HCT116 (cell line): ENCODE measurements around the gene NMNAT3. TPM values are rescaled to one million over a fixed set of nuclear protein-coding genes. Genes with fewer than 3 reads are reported as not detected.

Experiments used
- ATAC-seq: fragments of 200-7000 bp; cut with Tn5 transposase; 2 replicates; pipeline ENCODE4 v1.9.1; 2020; ENCODE audit warnings: mild to moderate bottlenecking, moderate library complexity
- BruUV-seq: library from RNA; stranded (reverse); fragments of 400-500 nt; replicated peaks from 2 replicates; lab custom pipeline; 2021; lab: Mats Ljungman, UMichigan
- CTCF ChIA-PET: fragments of 300-600 bp; sonication (Branson Sonifier 250); formaldehyde crosslinking; loops from one replicate; lab custom pipeline; 2021; ENCODE audit warnings: antibody characterized with exemption; lab: Charles Lee
- POLR2A ChIA-PET: fragments of 300-600, 350-600 bp; sonication (Branson Sonifier 250); formaldehyde crosslinking; loops from one replicate; lab custom pipeline; 2021; ENCODE audit warnings: antibody characterized with exemption; lab: Charles Lee
- RAD21 ChIA-PET, 2 experiments: fragments of 300-600 bp; sonication (Branson Sonifier 250); formaldehyde crosslinking; loops; one replicate each; lab custom pipeline; 2023; ENCODE audit warnings: low total read pairs in 2 of 2; ENCODE audit not compliant: uncharacterized antibody in 2 of 2, unreplicated experiment in 2 of 2, low non-redundant PET in 1 of 2; lab: Charles Lee
- DNase-seq: peaks from one replicate; pipeline ENCODE4 v3.0.0-alpha.2; 2010; ENCODE audit warnings: low read depth, low spot score
- H2AFZ ChIP-seq: fragments of 200-600 bp; shearing (Covaris generic), sonication (generic); 2 replicates; pipeline ENCODE4 v1.6.1; 2017; ENCODE audit warnings: low read depth, mixed run types, mixed read lengths, antibody characterized with exemption, low read length; ENCODE audit not compliant: poor library complexity, severe bottlenecking
- H3K27ac ChIP-seq: 2 replicates; pipeline ENCODE4 v1.5.1; 2012; ENCODE audit warnings: low read depth, low read length
- H3K27me3 ChIP-seq: fragments of 200-600 bp; sonication (generic); 2 replicates; pipeline ENCODE4 v1.6.1; 2016; ENCODE audit warnings: mixed run types, low read length, mixed read lengths; ENCODE audit not compliant: insufficient read depth
- H3K36me3 ChIP-seq, 2 experiments: fragments of 200-500 bp in 1 of 2; fragments of 200-600 bp in 1 of 2; sonication (Bioruptor generic) in 1 of 2; sonication (generic) in 1 of 2; 2 replicates each; pipeline versions ENCODE4 v1.5.1 to v1.6.1; 2014 to 2016; ENCODE audit warnings: low read length in 2 of 2, inconsistent platforms in 1 of 2, mixed read lengths in 1 of 2, mixed run types in 1 of 2; ENCODE audit not compliant: insufficient read depth in 2 of 2, control insufficient read depth in 1 of 2
- H3K4me1 ChIP-seq, 2 experiments: fragments of 200-600 bp in 1 of 2; sonication (generic) in 1 of 2; 2 replicates each; pipeline versions ENCODE4 v1.5.1 to v1.6.1; 2012 to 2017; ENCODE audit warnings: low read length in 2 of 2, inconsistent platforms in 1 of 2, mild to moderate bottlenecking in 1 of 2, mixed read lengths in 1 of 2, mixed run types in 1 of 2, moderate library complexity in 1 of 2; ENCODE audit not compliant: insufficient read depth in 2 of 2, control insufficient read depth in 1 of 2
- H3K4me2 ChIP-seq: fragments of 200-600 bp; sonication (generic); 2 replicates; pipeline ENCODE4 v1.6.1; 2017; ENCODE audit warnings: mixed run types, low read length, mixed read lengths
- H3K4me3 ChIP-seq, 2 experiments: fragments of 200-600 bp in 1 of 2; sonication (generic) in 1 of 2; replicated peaks in 1 of 2; 2 replicates each; pipeline ENCODE4 v1.5.1; 2011 to 2016; ENCODE audit warnings: low read length in 2 of 2, control low read depth in 1 of 2, low read depth in 1 of 2, mild to moderate bottlenecking in 1 of 2, mixed read lengths in 1 of 2, mixed run types in 1 of 2
- H3K79me2 ChIP-seq: fragments of 200-600 bp; sonication (generic); 2 replicates; pipeline ENCODE4 v1.6.1; 2017; ENCODE audit warnings: mild to moderate bottlenecking, mixed run types, low read length, moderate library complexity, mixed read lengths; ENCODE audit not compliant: insufficient read depth
- H3K9ac ChIP-seq: fragments of 200-600 bp; sonication (generic); 2 replicates; pipeline ENCODE4 v1.6.1; 2016; ENCODE audit warnings: low read length, mixed read lengths
- H3K9me2 ChIP-seq: fragments of 200-600 bp; sonication (generic), shearing (Covaris generic); 2 replicates; pipeline ENCODE4 v1.6.1; 2017; ENCODE audit warnings: mixed run types, mild to moderate bottlenecking, moderate library complexity; ENCODE audit not compliant: insufficient read depth
- H3K9me3 ChIP-seq, 2 experiments: fragments of 200-500 bp in 1 of 2; fragments of 200-600 bp in 1 of 2; sonication (Bioruptor generic) in 1 of 2; sonication (generic) in 1 of 2; 2 replicates each; pipeline ENCODE4 v1.6.1; 2014 to 2017; ENCODE audit warnings: low read length in 2 of 2, mixed read lengths in 2 of 2, inconsistent platforms in 1 of 2, low read depth in 1 of 2, mild to moderate bottlenecking in 1 of 2, mixed run types in 1 of 2, moderate library complexity in 1 of 2; ENCODE audit not compliant: control insufficient read depth in 1 of 2, insufficient read depth in 1 of 2
- H4K20me1 ChIP-seq: fragments of 200-600 bp; sonication (generic), shearing (Covaris generic); 2 replicates; pipeline ENCODE4 v1.6.1; 2017; ENCODE audit warnings: mixed run types, mild to moderate bottlenecking, moderate library complexity; ENCODE audit not compliant: insufficient read depth
- ATF3 ChIP-seq: IDR thresholded peaks from 2 replicates; pipeline ENCODE4 v1.6.1; 2012
- CBX3 ChIP-seq: IDR thresholded peaks from 2 replicates; pipeline ENCODE4 v1.6.1; 2012; ENCODE audit warnings: low read depth
- CEBPB ChIP-seq: IDR thresholded peaks from 2 replicates; pipeline ENCODE4 v1.6.1; 2012; ENCODE audit warnings: low read depth
- EGR1 ChIP-seq: IDR thresholded peaks from 2 replicates; pipeline ENCODE4 v1.6.1; 2012; ENCODE audit warnings: low read depth
- ELF1 ChIP-seq: IDR thresholded peaks from 2 replicates; pipeline ENCODE4 v1.6.1; 2012; ENCODE audit warnings: low read depth, borderline replicate concordance
- EZH2 ChIP-seq: fragments of 200-600 bp; sonication (generic); IDR thresholded peaks from 2 replicates; pipeline ENCODE4 v1.6.1; 2017; ENCODE audit warnings: antibody characterized with exemption, mixed run types
- EZH2phosphoT487 ChIP-seq: fragments of 200-600 bp; IDR thresholded peaks from 2 replicates; pipeline ENCODE4 v1.6.1; 2018; ENCODE audit warnings: antibody characterized with exemption, borderline replicate concordance
- FOSL1 ChIP-seq: IDR thresholded peaks from 2 replicates; pipeline ENCODE4 v1.6.1; 2012; ENCODE audit warnings: low read depth
- MAX ChIP-seq: IDR thresholded peaks from 2 replicates; pipeline ENCODE4 v1.6.1; 2012
- POLR2A ChIP-seq: IDR thresholded peaks from 2 replicates; pipeline ENCODE4 v1.7.0; 2011; ENCODE audit warnings: borderline replicate concordance; ENCODE audit not compliant: insufficient read depth, insufficient read length; ENCODE audit errors: extremely low read depth
- POLR2AphosphoS5 ChIP-seq: IDR thresholded peaks from 2 replicates; pipeline ENCODE4 v1.6.1; 2011; ENCODE audit warnings: mild to moderate bottlenecking, low read depth, low read length, moderate library complexity
- RAD21 ChIP-seq: IDR thresholded peaks from 2 replicates; pipeline ENCODE4 v1.6.1; 2012; ENCODE audit warnings: low read depth, mild to moderate bottlenecking
- REST ChIP-seq: IDR thresholded peaks from 2 replicates; pipeline ENCODE4 v1.6.1; 2012; ENCODE audit warnings: low read depth
- SIN3A ChIP-seq: IDR thresholded peaks from 2 replicates; pipeline ENCODE4 v1.6.1; 2012; ENCODE audit warnings: low read depth
- SP1 ChIP-seq: IDR thresholded peaks from 2 replicates; pipeline ENCODE4 v1.6.1; 2012; ENCODE audit warnings: low read depth
- SRF ChIP-seq: IDR thresholded peaks from 2 replicates; pipeline ENCODE4 v1.6.1; 2012; ENCODE audit warnings: low read depth
- ZNF274 ChIP-seq: fragments of 200-500 bp; sonication (Bioruptor generic); IDR thresholded peaks from 2 replicates; pipeline ENCODE4 v1.6.1; 2014; ENCODE audit warnings: mild to moderate bottlenecking, low read depth, low read length, inconsistent platforms
- intact Hi-C: fragments of 100-400 bp; cut with micrococcal nuclease; formaldehyde crosslinking; loops from 2 replicates; pipeline ENCODE4 v1.10.0; 2022
- total RNA-seq: library from RNA; stranded (reverse); gene quantifications from one replicate; pipeline ENCODE4 v1.2.1, GENCODE V29; 2021; ENCODE audit not compliant: unreplicated experiment

The NMNAT3 gene
- total RNA-seq, 1 experiment from 2014 or later: 5.7 TPM

GRCh38 chr3:139715166-139715565 is 37.4 kb upstream of the NMNAT3 start:
- intact Hi-C loops: loop anchor here (10.0 kb wide), 1 partner anchor 320 kb away; no protein-coding TSS in a partner anchor
- H4K20me1 ChIP-seq: no peaks in the 10 kb centered on the region
- H3K4me2 ChIP-seq: no peak overlapping the region
- ChIA-PET POLR2A (no interaction called here), CTCF (no interaction called here), RAD21 (no interaction called here)
- ATAC-seq: no peak
- no peaks in the 10 kb centered on the region for H3K4me1 ChIP-seq
- H3K9ac ChIP-seq: no peak overlapping the region
- no peaks in the 10 kb centered on the region for H3K9me3 ChIP-seq
- no peak overlapping the region for H2AFZ ChIP-seq
- H3K36me3 ChIP-seq: no peaks in the 10 kb centered on the region
- no peaks in the 10 kb centered on the region for H3K9me2 ChIP-seq
- H3K27me3 ChIP-seq: peaks cover 57% of the 10 kb centered on the region
- DNase-seq: no peak
- no peaks in the 10 kb centered on the region for H3K79me2 ChIP-seq
- H3K4me3 ChIP-seq: no peak overlapping the region
- BruUV-seq: no TSS peak
- H3K27ac ChIP-seq: no peak overlapping the region
- no peak for TF ChIP-seq RAD21
- TF ChIP-seq CEBPB: no peak
- no peak for TF ChIP-seq FOSL1
- TF ChIP-seq SRF: no peak
- TF ChIP-seq EGR1: no peak
- TF ChIP-seq EZH2: no peak
- no peak for TF ChIP-seq EZH2phosphoT487
- TF ChIP-seq CBX3: no peak
- TF ChIP-seq ZNF274: no peak
- no peak for TF ChIP-seq POLR2A
- TF ChIP-seq ELF1: no peak
- no peak for TF ChIP-seq SP1
- no peak for TF ChIP-seq MAX
- no peak for TF ChIP-seq REST
- no peak for TF ChIP-seq SIN3A
- no peak for TF ChIP-seq POLR2AphosphoS5
- TF ChIP-seq ATF3: no peak
